HG03280 (cell line): ENCODE measurements around the gene KLHL14.
A peak's percentile ranks its signal among the peaks of the same experiment; 100 is the strongest.

Source experiments
- ATAC-seq: cut with Tn5 transposase; IDR thresholded peaks from one replicate; pipeline ENCODE4 v1.9.1; 2021; ENCODE audit warnings: mild to moderate bottlenecking, moderate library complexity; ENCODE audit not compliant: unreplicated experiment

Gene KLHL14

DNA sequence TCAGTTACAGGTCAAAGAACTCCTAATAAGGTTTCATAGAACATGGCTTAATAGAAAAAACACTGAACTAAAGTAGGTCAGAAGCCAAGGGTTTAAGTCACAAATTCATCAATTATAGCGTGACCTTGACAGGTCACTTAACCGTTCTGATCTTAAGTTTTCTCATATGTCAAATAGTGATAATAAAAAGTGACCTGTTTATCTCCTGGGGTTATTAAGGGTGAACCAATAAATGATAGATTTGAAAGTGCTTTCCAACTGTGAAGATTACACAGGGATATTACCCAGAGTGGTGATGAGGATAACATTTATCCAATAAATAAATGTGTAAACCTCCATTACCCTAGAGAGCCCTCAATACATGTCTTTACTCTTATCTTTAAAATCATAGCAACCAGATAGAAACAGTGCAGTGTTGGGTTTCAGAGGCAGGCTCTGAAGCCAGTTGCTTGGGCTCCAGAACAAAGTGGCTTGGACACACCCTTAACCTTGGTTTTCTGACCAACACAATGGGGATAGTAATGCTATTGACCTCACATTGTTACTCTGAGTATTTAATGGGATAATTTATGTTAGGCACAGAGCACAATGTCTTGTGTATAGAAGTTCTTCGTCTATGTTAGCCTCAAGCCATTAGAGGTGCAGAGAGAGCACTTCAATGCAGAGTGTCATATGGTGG is 48.6 kb downstream of the KLHL14 start:
- no peak for ATAC-seq

GRCh38 chr18:32722279-32722678 is 50.5 kb downstream of the KLHL14 start:
- ATAC-seq: no peak

DNA sequence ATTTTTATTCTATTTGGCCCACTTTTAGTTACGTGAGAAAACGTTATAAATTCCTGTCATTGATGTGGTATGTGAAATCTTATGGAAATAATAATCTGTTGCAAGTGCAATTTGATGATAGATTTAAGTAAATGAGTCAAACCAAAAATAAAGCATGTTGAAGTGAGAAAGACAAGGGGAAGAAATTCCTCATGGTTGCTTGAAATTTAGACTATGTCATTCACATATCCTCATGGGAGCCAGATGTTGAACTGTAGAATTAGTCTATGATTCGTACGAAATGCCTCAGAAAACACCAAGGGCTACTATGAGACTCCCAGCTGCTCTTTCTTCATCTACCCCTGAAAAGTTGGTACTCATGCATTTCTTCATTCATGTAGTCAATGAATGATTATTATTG is 55.7 kb downstream of the KLHL14 start:
- ATAC-seq: no peak

- ATAC-seq: peak; percentile 98
Observed at GRCh38 chr18:32714571-32715148, 58.2 kb downstream of the KLHL14 start.

- no peak for ATAC-seq
Observed at GRCh38 chr18:32712860-32713259, 60.0 kb downstream of the KLHL14 start.

DNA sequence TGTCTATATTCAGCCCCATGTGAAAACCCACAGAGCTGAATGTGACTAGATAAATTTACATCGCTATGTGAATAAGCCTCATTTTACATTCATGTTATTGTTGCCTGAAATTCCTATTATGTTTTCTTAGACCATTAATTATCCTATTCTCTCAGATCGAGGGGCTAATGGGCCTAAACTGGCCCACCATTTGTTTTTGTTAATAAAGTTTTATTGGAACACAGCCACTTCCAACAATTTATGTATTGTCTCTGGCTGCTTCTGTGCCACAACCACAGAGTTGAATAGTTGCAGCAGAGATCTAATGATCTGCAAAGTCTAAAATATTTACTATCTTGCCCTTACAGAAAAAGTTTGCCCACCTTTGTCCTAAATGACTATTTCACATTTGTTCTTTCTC is 61.0 kb downstream of the KLHL14 start:
- no peak for ATAC-seq

GRCh38 chr18:32707586-32707985 is 65.2 kb downstream of the KLHL14 start:
- ATAC-seq: no peak

DNA sequence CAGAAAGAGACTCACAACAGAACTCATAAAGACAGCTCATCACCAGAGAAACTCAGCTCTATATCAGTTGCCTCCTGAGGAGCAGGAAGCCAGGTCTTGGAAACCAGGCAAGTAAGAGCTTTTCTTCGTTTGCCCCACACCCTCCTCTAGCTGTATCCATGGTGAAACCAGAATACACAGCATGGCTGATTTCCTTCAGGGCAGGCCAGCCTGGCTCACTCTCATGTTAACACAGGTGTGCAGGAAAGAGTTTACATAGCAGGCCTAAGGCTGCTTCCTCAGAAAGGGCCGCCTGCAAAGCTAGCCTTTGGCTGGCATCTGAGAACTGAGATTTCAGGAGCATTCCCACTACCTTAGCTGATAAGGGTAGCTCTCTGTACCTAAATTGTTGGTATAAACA is 65.7 kb downstream of the KLHL14 start:
- ATAC-seq: no peak

DNA sequence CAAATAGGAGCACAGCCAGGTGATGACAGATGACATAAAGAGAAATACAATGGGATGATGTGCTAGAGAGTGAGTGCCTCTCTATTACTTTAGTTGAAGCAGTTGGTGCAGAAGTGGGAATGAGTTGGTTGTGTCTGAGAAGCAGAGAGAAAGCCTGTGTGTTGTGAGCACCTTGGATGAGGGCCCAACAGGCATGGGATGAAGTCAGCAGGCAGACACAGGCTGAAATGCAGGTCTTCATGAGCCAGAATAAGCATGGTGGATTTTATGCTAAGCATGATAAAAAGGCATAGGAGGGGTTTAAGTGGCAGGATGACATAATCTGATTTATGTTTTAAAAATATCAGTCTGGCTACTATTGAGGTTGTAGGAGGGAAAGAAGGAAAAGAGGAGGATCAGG is 71.5 kb downstream of the KLHL14 start:
- ATAC-seq: no peak

GRCh38 chr18:32698153-32698552 is 74.7 kb downstream of the KLHL14 start:
- ATAC-seq: no peak

DNA sequence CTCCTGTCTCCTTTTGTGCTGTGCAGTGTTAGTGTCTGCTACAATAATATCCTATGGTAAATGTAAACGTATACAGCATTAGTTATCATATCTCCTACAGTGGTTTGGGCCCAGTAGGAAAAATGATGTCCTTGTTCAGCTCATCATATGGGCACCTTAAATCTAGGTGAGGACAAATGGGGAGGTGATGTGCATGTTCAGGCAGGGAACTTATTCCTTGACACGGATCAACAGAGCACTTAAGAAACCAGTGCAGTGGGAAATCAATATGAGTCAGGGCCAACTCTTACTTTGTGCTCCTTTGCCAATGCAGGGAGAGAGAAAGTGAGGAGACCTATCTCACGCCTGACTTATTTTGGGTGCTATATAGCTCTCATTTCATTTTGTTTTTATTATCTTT is 76.4 kb downstream of the KLHL14 start:
- no peak for ATAC-seq

DNA sequence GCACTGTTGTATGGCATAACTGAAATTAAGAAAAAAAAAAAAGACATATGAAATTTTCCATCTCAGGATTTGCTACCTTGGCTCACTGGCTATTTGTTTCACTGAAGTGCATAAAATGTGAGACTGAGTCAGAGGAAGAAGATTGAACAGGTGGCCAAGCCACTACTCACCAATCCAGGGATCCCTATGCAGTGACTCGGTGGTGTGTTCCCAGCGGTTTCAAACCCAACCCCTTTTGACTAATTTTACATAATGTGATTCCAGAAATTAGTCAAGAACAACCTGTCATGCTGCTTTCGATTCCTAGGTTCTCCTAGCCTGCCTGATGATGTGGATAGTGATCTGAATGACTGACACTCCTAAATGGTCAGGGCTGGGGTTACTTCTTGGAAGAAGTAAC is 77.3 kb downstream of the KLHL14 start:
- ATAC-seq: no peak

DNA sequence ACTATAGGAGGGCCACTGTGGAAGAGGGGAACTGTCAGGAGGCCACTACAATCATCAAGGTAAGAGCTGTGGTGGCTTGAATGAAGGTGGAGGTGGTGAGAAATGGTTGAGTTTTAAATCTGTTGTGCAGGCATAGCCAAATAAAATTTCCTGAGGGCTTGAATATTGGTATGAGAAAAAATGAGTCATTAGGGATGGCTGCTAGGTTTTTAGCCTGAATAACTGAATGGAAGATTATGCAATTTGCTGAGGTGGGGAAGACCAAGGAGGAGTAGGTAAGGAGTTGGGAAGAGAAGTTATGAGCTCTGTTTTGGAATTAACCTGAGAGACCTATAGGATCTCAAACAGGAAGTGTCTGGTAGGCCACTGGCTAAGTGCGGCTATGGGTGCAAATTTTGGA is 84.0 kb downstream of the KLHL14 start:
- no peak for ATAC-seq

DNA sequence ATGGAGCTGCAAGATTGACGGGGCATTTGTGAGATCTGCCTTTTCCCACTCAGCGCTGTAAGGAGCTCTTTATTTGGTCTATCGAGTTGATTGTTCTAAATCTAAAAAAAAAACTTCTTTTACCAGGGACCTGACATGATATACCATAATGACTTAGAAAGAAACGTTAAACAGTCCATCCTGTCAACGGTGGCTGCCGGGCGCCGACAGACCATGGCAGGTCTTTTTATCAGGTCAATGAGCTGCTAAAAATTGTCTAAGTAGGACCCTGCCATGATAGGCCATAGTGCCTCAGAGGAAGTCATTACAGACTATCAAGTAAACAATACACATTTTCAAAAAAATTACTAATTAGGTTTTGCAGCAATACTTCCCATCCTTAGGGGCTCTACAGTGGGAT is 87.9 kb downstream of the KLHL14 start:
- ATAC-seq: no peak

DNA sequence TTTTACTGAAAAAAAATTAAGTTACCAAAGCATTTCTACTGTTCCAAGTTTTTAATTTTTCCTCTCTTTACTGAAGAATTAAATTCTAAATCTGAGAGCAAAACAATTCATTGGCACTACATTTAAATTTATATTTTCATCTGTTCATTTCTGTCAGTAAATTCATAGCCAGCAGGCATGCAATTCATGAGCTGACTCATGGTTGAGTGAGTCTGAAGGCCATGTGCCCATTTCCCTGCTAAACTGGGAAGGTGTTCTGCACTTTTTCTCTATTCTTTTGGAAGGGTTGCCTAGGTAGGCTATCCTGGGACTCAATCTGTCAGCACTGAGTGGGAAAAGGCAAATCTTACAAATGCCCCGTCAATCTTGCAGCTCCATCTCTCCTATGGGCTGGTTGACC is 88.7 kb downstream of the KLHL14 start:
- ATAC-seq: no peak

DNA sequence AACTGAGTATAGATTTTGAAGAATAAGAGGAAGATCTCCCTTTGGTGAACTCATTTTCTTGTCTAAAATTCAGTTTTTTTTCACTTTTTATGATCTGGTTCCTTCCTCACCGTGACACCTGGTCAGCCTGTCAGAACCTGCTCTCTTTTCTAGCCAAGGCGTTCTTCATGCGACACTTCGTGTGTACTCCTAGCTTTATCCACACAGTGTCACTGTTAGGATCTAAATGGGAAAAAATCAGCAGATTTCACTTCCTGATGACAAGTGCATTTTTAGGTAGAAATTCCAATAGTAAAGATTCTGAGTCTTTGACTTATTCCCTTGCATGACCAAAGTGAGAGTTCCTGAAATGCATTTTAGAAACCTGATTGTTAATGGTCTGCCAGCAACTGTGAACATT is 89.8 kb downstream of the KLHL14 start:
- no peak for ATAC-seq

DNA sequence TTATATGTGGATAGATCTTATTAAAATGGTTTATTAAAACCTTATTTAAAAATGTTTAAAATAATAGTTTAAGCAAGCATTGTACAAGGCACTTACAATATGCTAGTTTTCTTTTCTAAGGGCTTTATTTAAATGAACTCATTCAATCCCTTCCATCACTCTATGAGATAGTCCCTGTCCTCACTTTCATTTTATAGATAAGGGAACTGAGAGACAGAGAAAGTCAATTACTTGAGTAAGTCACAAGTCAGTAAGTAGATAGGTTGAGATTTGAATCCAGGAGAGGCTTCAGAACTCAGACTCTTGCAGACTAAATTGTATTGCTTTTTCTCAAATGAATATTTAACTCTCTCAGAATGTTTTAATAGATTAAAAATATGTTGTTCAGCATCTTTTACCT is 95.2 kb downstream of the KLHL14 start:
- no peak for ATAC-seq

DNA sequence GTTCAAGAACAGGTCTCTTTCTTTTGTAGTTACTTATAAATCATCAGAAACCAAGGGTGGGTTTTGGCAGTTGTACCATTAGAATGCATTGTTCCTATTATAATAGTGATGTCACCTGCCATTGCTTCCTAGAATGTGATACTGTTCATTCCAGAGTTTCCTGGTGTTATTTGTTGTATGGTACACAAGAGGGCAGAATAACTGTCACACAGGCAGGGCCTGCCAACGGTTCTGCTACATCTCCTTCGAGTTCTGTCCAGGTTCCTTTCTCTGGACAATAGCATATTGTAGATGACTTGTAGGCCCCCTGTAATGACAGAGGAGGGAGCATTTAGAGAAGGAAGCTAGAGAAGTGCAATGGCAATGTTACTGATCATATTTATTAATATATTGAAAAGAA is 98.3 kb downstream of the KLHL14 start:
- no peak for ATAC-seq

- ATAC-seq: no peak
Observed at GRCh38 chr18:32672398-32672797, 100.4 kb downstream of the KLHL14 start.

DNA sequence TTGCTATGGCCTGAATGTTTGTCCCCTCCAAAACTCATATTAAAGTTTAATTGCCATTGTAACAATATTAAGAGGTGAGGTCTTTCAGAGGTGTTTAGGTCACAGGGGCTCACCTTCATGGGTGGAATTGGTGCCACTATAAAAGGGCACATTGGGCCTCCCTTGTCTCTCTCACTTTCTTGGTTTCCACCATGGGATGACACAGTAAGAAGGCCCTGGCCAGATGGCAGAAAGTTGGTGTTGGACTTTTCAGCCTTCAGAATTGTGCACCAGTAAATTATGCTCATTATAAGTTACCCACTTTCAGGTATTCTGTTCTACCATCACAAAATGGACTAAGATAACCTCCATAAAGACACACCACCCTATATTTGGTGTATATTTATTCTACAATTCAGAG is 102.1 kb downstream of the KLHL14 start:
- ATAC-seq: no peak

GRCh38 chr18:32669549-32670165 is 103.2 kb downstream of the KLHL14 start:
- no peak for ATAC-seq

GRCh38 chr18:32668956-32669355 is 103.9 kb downstream of the KLHL14 start:
- ATAC-seq: no peak
